NCI-H2196 (cell line): ENCODE results near the gene NAV2.

Experiments
- DNase-seq: peaks from one replicate; lab custom pipeline; 2025; ENCODE audit not compliant: unreplicated experiment; lab: John Stamatoyannopoulos, UW

Gene NAV2

GRCh38 chr11:19712281-19713195, at the start of gene NAV2:
Gene NAV2 (plus strand): TSS chr11:19712837. CDS start chr11:19713696, 859 bp downstream.
- peak; percentile 92 for DNase-seq

- DNase-seq = no peak
These were observed 49.4 kb upstream of the NAV2 start for GRCh38 chr11:19663206-19663605.

DNA sequence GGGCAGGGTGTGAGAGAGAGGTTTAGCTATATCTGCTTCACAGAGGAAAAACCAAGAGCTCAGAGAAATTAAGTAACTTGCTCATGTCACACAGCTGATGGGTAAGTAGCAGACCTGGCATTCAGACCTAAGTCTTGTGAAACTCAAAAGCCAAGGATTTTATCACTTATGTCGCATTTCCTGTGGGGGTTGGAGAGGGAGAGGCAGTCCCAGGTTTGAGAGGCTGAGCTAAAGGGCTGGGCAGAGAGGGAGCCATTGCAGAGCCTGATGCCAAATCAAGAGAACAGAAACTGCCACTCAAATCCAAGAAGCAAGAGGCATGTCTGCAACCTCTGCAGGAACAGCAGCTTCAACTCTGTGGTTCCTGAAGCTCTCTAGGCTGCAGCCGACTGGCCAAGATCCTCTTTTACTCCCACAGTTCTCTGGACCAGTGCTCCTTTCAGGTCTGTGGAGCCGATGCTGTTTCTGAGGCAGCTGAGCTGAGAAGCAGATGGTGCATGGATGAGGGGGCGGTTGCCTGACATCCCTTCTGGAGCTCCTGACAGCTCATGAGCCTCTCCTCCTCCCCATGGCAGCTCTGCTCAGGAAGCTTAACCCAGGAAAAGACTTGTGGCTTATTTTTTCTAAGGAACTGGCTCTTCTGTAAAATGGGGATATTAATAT, 47.6 kb upstream of the NAV2 start:
- DNase-seq = no peak

- no peak for DNase-seq
These were observed 45.7 kb upstream of the NAV2 start for GRCh38 chr11:19666951-19667350.

DNA sequence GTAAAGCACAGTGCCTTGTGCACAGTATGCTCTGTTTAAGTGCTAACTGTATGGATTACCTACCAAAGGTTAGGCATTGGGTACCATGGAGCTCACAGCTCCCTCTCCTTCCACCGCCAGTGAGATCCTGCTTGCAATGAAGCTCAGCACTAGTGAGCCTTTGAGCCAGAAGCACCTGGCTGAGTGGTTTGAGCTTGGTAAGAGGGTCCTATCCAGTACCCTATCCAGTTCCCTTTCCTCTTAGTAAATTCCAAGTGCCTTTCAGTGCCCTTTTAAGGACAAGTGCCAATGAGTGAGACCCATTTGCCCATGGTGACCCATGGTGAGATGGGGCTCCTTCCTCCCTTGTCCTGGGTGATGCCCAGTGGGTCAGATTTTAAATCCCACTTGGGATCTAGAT, 43.1 kb upstream of the NAV2 start:
- no peak for DNase-seq

DNA sequence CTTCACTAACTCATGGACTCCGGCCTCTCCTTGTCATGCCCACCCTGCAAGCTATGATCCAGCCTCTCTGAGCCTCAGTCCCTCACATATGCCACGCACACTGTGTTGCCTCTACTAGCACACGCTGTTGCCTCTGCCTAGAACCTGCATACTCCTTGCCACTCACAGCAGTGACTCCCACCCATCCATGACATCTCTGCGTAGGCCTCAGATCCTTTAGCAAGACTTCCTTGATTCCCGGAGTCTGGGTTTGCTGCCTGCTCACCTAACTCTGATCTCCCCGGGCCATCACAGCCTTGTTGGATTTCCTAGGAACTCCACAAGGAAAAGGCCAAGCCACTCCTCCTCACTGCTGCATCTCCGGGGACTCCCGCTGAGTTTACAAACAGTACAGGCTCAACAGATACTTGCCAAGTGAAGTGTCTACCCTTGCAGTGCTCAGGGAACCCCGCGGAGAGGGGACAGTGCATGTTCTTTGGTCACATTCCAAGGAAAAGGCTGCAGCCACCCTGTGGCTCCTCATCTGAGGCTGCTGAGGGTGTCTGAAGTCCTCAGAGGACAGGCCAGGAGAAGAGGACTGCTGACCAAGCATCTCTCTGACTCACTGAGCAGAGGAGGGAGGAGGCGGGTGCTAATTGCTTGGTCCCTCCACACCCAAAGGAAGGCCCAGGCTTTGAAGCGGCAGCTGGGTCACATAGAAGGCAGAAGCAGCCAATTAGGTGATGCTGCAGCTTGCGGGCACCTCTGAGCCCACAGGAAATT, 42.4 kb upstream of the NAV2 start:
- no peak for DNase-seq

GRCh38 chr11:19672586-19673206, 39.9 kb upstream of the NAV2 start:
- peak; percentile 38 for DNase-seq

DNA sequence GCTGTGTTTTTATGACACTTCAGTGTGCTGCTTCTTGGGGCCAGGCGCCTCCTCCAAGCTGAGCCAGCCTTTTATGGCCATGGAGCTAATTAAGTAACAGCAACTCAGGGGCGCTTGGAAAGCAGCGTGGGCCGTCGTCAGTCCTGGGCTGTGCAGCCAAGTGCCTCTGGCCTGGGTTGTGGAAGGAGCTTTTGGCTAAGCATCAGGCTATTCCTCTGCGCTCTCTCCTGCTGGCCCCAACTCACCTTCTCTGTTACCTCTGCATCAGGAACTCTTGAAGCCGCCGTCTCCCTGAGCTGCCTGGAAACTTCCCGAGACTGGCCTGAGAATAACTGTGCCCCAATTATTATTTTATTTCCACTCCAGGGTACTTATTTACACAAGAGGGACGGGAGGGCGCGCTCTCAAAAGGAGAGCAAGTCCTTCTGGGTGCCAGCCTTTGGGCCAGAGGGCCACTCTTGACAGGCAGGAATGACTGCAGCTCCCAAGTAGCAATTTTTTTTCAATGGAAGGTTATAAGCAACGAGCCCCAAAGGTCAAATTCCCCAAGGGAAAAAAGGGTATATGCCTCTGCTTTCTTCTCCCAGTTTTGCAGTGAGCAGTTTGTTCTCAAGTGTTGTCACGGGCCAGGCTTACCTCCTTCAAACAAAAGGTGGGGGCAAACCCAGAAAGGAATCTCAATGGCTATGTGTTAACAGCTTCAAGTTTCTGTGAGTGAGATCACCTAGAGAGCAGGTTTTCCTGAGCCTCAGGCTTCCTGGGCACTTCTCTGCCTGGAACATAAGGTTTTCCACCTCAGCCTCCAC, 38.5 kb upstream of the NAV2 start:
- DNase-seq = no peak

GRCh38 chr11:19674836-19675235, 37.8 kb upstream of the NAV2 start:
- DNase-seq = no peak

GRCh38 chr11:19675397-19675796, 37.2 kb upstream of the NAV2 start:
- DNase-seq = no peak

DNA sequence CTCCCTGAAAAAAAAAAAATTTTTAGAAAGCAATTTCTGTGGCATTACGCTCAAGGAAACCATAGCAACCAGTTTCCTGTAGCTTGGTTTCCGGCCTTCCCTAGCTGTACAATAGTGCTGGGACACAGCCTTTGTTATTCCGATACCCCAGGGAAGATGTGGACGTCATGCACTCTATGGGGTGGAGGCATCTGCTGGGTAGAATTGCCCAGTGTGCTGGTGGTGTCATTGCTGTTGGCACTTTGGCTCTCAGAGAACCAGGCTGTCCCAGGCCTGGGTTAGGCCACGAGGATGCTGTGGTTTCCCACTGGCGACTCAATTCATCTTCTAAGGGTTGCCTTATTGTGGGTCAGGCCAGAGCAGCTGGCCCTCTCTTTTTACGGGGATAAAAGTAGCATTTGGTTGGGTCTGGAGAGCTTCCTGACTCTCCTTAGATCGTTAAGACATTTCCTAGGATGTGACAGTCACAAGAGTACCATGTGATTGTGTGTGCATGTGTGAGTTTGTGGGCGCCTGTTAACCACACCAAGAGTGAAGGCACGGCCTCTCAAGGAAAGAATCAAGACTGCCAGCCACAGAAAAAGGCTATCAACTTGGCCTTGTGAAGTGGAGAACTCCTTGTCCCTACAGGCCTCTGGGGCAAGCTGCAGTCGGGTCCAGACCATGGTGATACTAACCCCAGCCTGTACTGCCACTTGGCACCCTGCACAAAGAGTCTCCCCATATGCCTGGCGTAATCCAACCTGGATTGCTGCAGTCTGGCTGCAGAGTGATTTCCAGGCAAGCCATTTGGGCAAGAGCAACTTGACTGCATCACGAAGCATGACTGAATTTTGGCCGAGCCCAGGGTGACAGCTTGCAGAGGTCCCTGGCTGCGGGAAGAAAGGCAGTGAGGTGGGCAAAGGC, 35.9 kb upstream of the NAV2 start:
- no peak for DNase-seq

- no peak for DNase-seq
These were observed 35.1 kb upstream of the NAV2 start for GRCh38 chr11:19677381-19678080.

DNA sequence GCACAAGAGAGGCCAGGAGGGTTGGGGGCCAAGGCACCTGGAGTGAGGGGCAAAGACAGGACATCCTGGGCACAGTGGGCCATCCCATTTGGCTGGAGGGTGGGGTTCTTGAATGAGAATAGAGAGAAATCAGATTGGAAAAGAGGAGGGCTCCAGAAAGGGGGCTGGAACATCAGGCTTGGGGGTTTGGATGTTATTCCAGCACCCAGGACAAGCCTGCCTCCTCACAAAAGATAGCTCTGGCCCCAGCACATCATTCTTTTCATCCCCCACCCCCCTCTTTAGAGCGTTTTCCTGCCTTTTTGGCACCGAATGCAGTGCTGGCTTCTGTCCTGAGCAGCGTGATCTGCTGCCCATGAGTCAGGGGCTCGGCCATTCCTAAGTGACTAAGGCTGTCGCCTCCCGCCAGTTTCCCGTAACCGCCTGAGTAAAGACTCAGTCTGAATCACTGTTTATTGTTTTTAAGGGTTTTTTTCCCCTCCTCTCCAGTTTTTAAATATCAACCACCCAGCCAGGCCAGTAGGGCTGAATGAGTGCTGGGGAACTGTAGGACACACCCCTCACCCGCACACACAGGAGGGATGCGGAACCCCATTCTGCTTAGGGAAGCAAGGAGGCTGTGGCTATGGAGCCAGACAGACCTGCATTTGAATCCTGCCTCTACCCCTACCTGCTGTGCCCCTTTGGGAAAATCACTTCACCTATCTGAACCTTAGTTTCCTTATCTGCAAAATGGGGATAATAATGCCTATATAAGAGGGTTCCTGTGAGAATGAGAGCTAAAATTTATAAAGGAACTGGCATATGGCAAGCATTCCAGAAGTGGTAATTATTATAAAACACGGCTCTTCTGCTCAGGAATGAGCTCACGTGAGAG, 32.4 kb upstream of the NAV2 start:
- DNase-seq = peak; percentile 36

DNA sequence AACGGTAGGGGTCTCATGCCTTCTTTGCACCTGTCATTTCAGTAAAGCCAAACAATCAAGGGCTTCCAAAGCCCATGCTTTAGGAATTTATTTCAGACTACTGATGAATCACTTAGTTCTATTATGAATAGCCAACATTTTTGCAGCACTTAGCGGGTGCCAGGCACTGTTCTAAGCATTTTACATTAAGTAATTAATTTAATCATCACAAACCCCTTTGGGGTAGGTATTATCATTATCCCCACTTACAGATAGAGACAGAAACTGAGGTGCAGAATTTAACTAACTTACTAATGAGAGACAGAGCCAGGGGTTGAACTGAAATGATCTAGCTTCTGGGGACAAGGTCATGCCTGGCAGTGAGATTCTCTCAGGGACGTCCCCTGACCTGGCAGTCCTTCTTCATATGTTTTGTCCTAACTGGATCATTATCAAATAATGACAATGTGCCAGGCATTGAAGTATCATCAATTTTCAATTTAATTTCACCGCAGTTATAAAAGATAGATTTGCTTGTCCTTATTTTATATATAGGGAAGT, 31.7 kb upstream of the NAV2 start:
- DNase-seq = no peak

DNA sequence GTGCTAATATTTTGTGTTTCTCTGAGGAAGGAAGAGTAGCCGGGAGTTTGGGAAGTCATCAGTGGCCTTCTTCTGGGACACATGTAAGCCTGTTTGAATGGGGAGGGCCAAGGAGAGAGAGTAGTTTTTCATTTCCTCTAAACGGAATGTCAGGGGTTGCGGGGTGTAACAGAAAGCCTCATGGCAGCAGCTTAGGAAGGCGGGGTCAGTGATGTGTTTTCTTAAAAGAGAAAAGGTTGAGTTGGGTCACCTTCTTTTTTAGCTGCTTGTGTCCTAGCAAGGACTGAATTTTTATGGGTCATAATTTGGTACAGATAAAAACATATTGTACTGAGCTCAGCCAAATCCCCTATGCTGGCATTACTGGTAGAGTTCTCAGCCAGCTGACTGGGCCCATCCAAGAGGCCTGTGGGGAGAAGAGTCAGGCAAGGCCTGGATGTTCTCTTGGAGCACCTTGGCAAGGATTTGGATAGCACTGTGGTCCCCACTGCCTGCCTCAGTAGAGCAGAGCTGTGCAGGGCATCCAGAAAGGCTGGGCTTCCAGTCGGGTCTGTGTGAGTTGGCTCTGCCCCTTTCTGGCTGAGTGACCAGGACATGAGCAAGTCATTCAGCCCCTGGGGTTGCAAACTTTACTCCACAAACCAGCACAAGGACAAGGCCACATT, 29.4 kb upstream of the NAV2 start:
- DNase-seq = no peak

- DNase-seq = no peak
These were observed 28.7 kb upstream of the NAV2 start for GRCh38 chr11:19683862-19684491.
